Measurements from ENCODE around the gene MMP24. TPM values are rescaled to one million over a fixed set of nuclear protein-coding genes. Genes with fewer than 3 reads are reported as not detected.
A peak's percentile ranks its signal among the peaks of the same experiment; 100 is the strongest.

The MMP24 gene
- total RNA-seq, 4 donors from 2014 or later, result 0.32 to 4.5 (median 0.61) TPM

- in situ Hi-C loops (cut with MboI; ENCODE audit: low pct_ligation_motif_present in 1 of 4, low pct_unique_long_range_greater_than_20kb in 1 of 4, low sequenced_read_pairs in 3 of 4), result no loop called here
- H3K4me3 ChIP-seq, result peak overlapping the region in 1 of 4 donors; percentile 36
- DNase-seq, result no peak
These were observed 968 bp upstream of the MMP24 start for GRCh38 chr20:35225319-35226125.

GRCh38 chr20:35226884-35227681 lies 593 bp downstream of the MMP24 start:
- H3K4me1 ChIP-seq, result peaks cover 0 to 7% (median 5%) of the 10 kb centered on the region in 4 donors
- H3K9me3 ChIP-seq, result no peaks in the 10 kb centered on the region
- TF ChIP-seq CTCF (IDR thresholded peaks at IDR 0.05) (no peak), EP300 (IDR thresholded peaks at IDR 0.05; ENCODE audit: low read depth) (no peak), POLR2A (IDR thresholded peaks at IDR 0.05) (no peak)
- peak; percentile 14 for DNase-seq
- peak overlapping the region in 3 of 4 donors; percentile 17 to 27 (median 18) for H3K4me3 ChIP-seq
- H3K27me3 ChIP-seq, result peaks cover 9% of the 10 kb centered on the region
- intact Hi-C loops (cut with DNase I; ENCODE audit: low total_unique reads), result no loop called here
- no peaks in the 10 kb centered on the region for H3K36me3 ChIP-seq
- in situ Hi-C loops (cut with MboI; ENCODE audit: low pct_ligation_motif_present in 1 of 4, low pct_unique_long_range_greater_than_20kb in 1 of 4, low sequenced_read_pairs in 3 of 4), result no loop called here
- no peak overlapping the region for H3K27ac ChIP-seq
- 22 to 66% methylated on average over 5 to 26 of the region's 74 CpGs for WGBS, 2 donors (ENCODE audit: low coverage in 1 of 2)

More at GRCh38 chr20:35225319-35226125, 968 bp upstream of the MMP24 start:
- Histone ChIP-seq H3K27ac (no peak overlapping the region), H3K36me3 (no peaks in the 10 kb centered on the region), H3K27me3 (peaks cover 9% of the 10 kb centered on the region), H3K9me3 (no peaks in the 10 kb centered on the region), H3K4me1 (peaks cover 0 to 7% (median 5%) of the 10 kb centered on the region in 4 donors)
- intact Hi-C loops (cut with DNase I; ENCODE audit: low total_unique reads), result no loop called here
- TF ChIP-seq EP300 (IDR thresholded peaks at IDR 0.05; ENCODE audit: low read depth) (no peak), POLR2AphosphoS5 (IDR thresholded peaks at IDR 0.05) (no peak), POLR2A (IDR thresholded peaks at IDR 0.05) (no peak), CTCF (IDR thresholded peaks at IDR 0.05) (no peak)
- 58 to 64% methylated on average over 9 of the region's 9 CpGs for WGBS, 2 donors (ENCODE audit: low coverage in 1 of 2)

GRCh38 chr20:35232575-35232974 lies 6.1 kb downstream of the MMP24 start:
- Histone ChIP-seq H3K36me3 (no peaks in the 10 kb centered on the region), H3K27me3 (no peaks in the 10 kb centered on the region), H3K9me3 (no peaks in the 10 kb centered on the region), H3K4me3 (no peak overlapping the region), H3K4me1 (no peaks in the 10 kb centered on the region), H3K27ac (no peak overlapping the region)
- in situ Hi-C loops (cut with MboI; ENCODE audit: low pct_ligation_motif_present in 1 of 4, low pct_unique_long_range_greater_than_20kb in 1 of 4, low sequenced_read_pairs in 3 of 4), result no loop called here
- TF ChIP-seq CTCF (IDR thresholded peaks at IDR 0.05) (no peak), EP300 (IDR thresholded peaks at IDR 0.05; ENCODE audit: low read depth) (no peak), POLR2A (IDR thresholded peaks at IDR 0.05) (no peak), POLR2AphosphoS5 (IDR thresholded peaks at IDR 0.05) (no peak)
- 56 to 78% methylated on average over 1 to 2 of the region's 2 CpGs for WGBS, 2 donors (ENCODE audit: low coverage in 1 of 2)
- no peak for DNase-seq
- intact Hi-C loops (cut with DNase I; ENCODE audit: low total_unique reads), result no loop called here

GRCh38 chr20:35235881-35236280 lies 9.4 kb downstream of the MMP24 start:
- DNase-seq, result no peak
- in situ Hi-C loops (cut with MboI; ENCODE audit: low pct_ligation_motif_present in 1 of 4, low pct_unique_long_range_greater_than_20kb in 1 of 4, low sequenced_read_pairs in 3 of 4), result no loop called here
- WGBS, 2 donors (ENCODE audit: low coverage in 1 of 2), result 94% methylated on average over 6 of the region's 6 CpGs; no CpG with 5 or more reads in 1 of the 2 donors
- Histone ChIP-seq H3K9me3 (no peaks in the 10 kb centered on the region), H3K4me1 (no peaks in the 10 kb centered on the region), H3K36me3 (no peaks in the 10 kb centered on the region), H3K27me3 (no peaks in the 10 kb centered on the region), H3K27ac (no peak overlapping the region), H3K4me3 (no peak overlapping the region)
- intact Hi-C loops (cut with DNase I; ENCODE audit: low total_unique reads), result no loop called here
- no peak for TF ChIP-seq POLR2AphosphoS5 (IDR thresholded peaks at IDR 0.05)
- TF ChIP-seq EP300 (IDR thresholded peaks at IDR 0.05; ENCODE audit: low read depth), result no peak
- no peak for TF ChIP-seq POLR2A (IDR thresholded peaks at IDR 0.05)
- TF ChIP-seq CTCF (IDR thresholded peaks at IDR 0.05), result no peak
